ENCODE data around the gene NMT1.

The NMT1 gene

DNA sequence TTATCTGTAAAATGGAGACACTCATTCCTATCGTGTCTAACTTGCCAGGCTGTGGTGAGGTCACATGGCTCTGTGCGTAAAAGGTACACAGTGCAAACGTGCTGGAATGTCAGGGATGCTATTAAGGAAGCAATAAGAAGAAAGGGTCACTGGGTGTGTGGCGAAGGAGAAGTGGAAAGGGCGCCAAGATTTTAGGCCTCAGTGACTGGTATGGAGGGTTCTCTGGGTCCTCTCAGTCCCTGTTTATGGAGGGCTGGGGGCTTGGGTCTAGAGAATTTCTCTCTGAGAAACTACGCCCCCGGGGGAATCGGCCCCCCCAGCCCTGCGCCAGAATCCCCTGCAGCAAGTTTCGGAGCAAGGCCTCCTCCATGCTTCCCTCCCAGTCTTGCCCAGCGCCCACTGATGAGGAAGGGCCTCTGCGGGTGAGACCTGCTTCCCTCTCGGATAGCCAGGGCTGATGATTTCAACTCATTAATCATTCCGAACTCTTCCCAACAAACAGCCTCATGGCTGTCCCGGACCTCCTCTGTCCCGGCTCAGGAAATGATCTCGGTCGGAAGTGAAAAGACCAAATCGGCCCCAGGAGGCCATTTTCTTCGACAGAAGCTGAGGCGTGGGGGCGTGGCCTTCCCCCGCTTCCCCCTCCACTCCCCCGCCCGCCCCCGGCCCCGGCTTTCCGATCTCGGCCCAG is 85.9 kb downstream of the NMT1 start:
- in situ Hi-C loops (cut with HindIII; ENCODE audit: low pct_ligation_motif_present, low sequenced_read_pairs): no loop called here

GRCh38 chr17:45147581-45148182 is 86.6 kb downstream of the NMT1 start:
- Histone ChIP-seq H3K27me3 (replicated peaks) (no peaks in the 10 kb centered on the region), H3K27ac (peak overlapping the region; percentile 98), H3K4me3 (ENCODE audit: low read depth, low read length) (peak overlapping the region; percentile 69), H3K36me3 (replicated peaks) (no peaks in the 10 kb centered on the region)
- peak; percentile 86 for DNase-seq
- in situ Hi-C loops (cut with HindIII; ENCODE audit: low pct_ligation_motif_present, low sequenced_read_pairs): no loop called here
- TF ChIP-seq, protein P1, sequence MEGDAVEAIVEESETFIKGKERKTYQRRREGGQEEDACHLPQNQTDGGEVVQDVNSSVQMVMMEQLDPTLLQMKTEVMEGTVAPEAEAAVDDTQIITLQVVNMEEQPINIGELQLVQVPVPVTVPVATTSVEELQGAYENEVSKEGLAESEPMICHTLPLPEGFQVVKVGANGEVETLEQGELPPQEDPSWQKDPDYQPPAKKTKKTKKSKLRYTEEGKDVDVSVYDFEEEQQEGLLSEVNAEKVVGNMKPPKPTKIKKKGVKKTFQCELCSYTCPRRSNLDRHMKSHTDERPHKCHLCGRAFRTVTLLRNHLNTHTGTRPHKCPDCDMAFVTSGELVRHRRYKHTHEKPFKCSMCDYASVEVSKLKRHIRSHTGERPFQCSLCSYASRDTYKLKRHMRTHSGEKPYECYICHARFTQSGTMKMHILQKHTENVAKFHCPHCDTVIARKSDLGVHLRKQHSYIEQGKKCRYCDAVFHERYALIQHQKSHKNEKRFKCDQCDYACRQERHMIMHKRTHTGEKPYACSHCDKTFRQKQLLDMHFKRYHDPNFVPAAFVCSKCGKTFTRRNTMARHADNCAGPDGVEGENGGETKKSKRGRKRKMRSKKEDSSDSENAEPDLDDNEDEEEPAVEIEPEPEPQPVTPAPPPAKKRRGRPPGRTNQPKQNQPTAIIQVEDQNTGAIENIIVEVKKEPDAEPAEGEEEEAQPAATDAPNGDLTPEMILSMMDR (IDR thresholded peaks at IDR 0.05; ENCODE audit: low read depth, low read length, missing control alignments): no peak

More for the DNA sequence above, 85.9 kb downstream of the NMT1 start:
- Histone ChIP-seq H3K36me3 (replicated peaks) (no peaks in the 10 kb centered on the region), H3K27me3 (replicated peaks) (no peaks in the 10 kb centered on the region), H3K27ac (peak overlapping the region; percentile 98), H3K4me3 (ENCODE audit: low read depth, low read length) (peak overlapping the region; percentile 69)
- TF ChIP-seq, protein P1 (IDR thresholded peaks at IDR 0.05; ENCODE audit: low read depth, low read length, missing control alignments): no peak
- DNase-seq: peak; percentile 82

- Histone ChIP-seq H3K4me3 (ENCODE audit: low read depth, low read length) (peak within 1 kb of the TSS; percentile 93), H3K27me3 (replicated peaks) (no peaks in the 10 kb centered on the region), H3K27ac (peak within 1 kb of the TSS; percentile 98), H3K36me3 (replicated peaks) (no peaks in the 10 kb centered on the region)
- in situ Hi-C loops (cut with HindIII; ENCODE audit: low pct_ligation_motif_present, low sequenced_read_pairs): no loop called here
- TF ChIP-seq, protein P1 (IDR thresholded peaks at IDR 0.05; ENCODE audit: low read depth, low read length, missing control alignments): no peak
- DNase-seq: peak; percentile 99
Measured at GRCh38 chr17:45148183-45149036, 87.3 kb downstream of the NMT1 start, which contains the start of gene HEXIM1. Gene HEXIM1, plus strand, starts transcription at chr17:45148475. Its CDS starts 716 bp downstream, at chr17:45149191.

DNA sequence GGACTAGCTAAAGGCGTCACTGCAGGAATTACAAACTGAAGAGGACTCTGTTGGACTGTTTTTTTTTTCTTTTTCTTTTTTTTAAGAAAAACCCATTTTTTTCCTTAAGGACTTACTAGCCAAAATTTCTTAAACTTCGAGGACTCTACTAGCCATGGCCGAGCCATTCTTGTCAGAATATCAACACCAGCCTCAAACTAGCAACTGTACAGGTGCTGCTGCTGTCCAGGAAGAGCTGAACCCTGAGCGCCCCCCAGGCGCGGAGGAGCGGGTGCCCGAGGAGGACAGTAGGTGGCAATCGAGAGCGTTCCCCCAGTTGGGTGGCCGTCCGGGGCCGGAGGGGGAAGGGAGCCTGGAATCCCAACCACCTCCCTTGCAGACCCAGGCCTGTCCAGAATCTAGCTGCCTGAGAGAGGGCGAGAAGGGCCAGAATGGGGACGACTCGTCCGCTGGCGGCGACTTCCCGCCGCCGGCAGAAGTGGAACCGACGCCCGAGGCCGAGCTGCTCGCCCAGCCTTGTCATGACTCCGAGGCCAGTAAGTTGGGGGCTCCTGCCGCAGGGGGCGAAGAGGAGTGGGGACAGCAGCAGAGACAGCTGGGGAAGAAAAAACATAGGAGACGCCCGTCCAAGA is 88.0 kb downstream of the NMT1 start:
- TF ChIP-seq, protein P1 (IDR thresholded peaks at IDR 0.05; ENCODE audit: low read depth, low read length, missing control alignments): peak; percentile 92
- peak; percentile 64 for DNase-seq
- in situ Hi-C loops (cut with HindIII; ENCODE audit: low pct_ligation_motif_present, low sequenced_read_pairs): no loop called here
- Histone ChIP-seq H3K4me3 (ENCODE audit: low read depth, low read length) (peak overlapping the region; percentile 93), H3K27ac (peak overlapping the region; percentile 74), H3K27me3 (replicated peaks) (no peaks in the 10 kb centered on the region), H3K36me3 (replicated peaks) (no peaks in the 10 kb centered on the region)

All from brain microvascular endothelial cell (primary cell).